SK-N-SH (cell line): Measurements from ENCODE around the gene SIGLEC15. TPM values are rescaled to one million over a fixed set of nuclear protein-coding genes. Genes with fewer than 3 reads are reported as not detected.
"Not testable (repeated sequence)": the region's sequence is repeated elsewhere in the genome, so short reads cannot be mapped to it uniquely, and the experiment has no call there.

Experiments used
- CTCF ChIA-PET: fragments of 300-600, 350-600 bp; formaldehyde crosslinking; extraction: SDS; loops from one replicate; lab custom pipeline; 2021; lab: Yijun Ruan, JAX
- POLR2A ChIA-PET: fragments of 350-600 bp; sonication (Branson Sonifier 250); formaldehyde crosslinking; extraction: SDS; loops from one replicate; lab custom pipeline; 2020; ENCODE audit warnings: antibody characterized with exemption, inconsistent platforms; lab: Yijun Ruan, JAX
- DNase-seq: peaks from one replicate; pipeline ENCODE4 v3.0.0; 2012
- H2AFZ ChIP-seq: fragments of 200-600 bp; sonication (generic); 2 replicates; pipeline ENCODE4 v1.8.1; 2016; ENCODE audit warnings: antibody characterized with exemption, mild to moderate bottlenecking, low read depth
- H3F3A ChIP-seq: fragments of 200-600 bp; sonication (generic); replicated peaks from 2 replicates; pipeline ENCODE3; 2016; ENCODE audit warnings: antibody characterized with exemption, mild to moderate bottlenecking; ENCODE audit not compliant: insufficient read depth
- H3K27ac ChIP-seq, 2 experiments: fragments of 200-500 bp in 1 of 2; fragments of 200-600 bp in 1 of 2; sonication (Bioruptor generic) in 1 of 2; sonication (generic), shearing (Covaris generic) in 1 of 2; 2 replicates each; pipeline versions ENCODE4 v1.5.1 to v1.6.1; 2014 to 2016; ENCODE audit warnings: low read depth in 2 of 2, inconsistent platforms in 1 of 2, low read length in 1 of 2, mild to moderate bottlenecking in 1 of 2, mixed read lengths in 1 of 2
- H3K27me3 ChIP-seq: fragments of 200-600 bp; sonication (generic), shearing (Covaris generic); 2 replicates; pipeline ENCODE4 v1.6.1; 2016; ENCODE audit warnings: mixed run types; ENCODE audit not compliant: insufficient read depth
- H3K36me3 ChIP-seq, 2 experiments: fragments of 200-500 bp in 1 of 2; fragments of 200-600 bp in 1 of 2; sonication (Bioruptor generic) in 1 of 2; sonication (generic) in 1 of 2; replicated peaks in 1 of 2; 2 replicates each; pipeline versions ENCODE3 to v1.5.1; 2014 to 2016; ENCODE audit warnings: low read length in 1 of 2, mild to moderate bottlenecking in 1 of 2; ENCODE audit not compliant: insufficient read depth in 2 of 2, control insufficient read depth in 1 of 2
- H3K4me1 ChIP-seq, 2 experiments: fragments of 200-500 bp in 1 of 2; fragments of 200-600 bp in 1 of 2; sonication (Bioruptor generic) in 1 of 2; sonication (generic), shearing (Covaris generic) in 1 of 2; 2 replicates each; pipeline versions ENCODE4 v1.5.1 to v1.6.1; 2014 to 2016; ENCODE audit warnings: low read depth in 1 of 2, low read length in 1 of 2, mixed run types in 1 of 2; ENCODE audit not compliant: insufficient read depth in 2 of 2, control insufficient read depth in 1 of 2
- H3K4me2 ChIP-seq: fragments of 200-600 bp; sonication (generic), shearing (Covaris generic); 2 replicates; pipeline ENCODE4 v1.6.1; 2017; ENCODE audit warnings: mixed run types
- H3K4me3 ChIP-seq, 2 experiments: fragments of 200-500 bp in 1 of 2; fragments of 200-600 bp in 1 of 2; sonication (Bioruptor generic) in 1 of 2; sonication (generic), shearing (Covaris generic) in 1 of 2; 2 replicates each; pipeline versions ENCODE4 v1.5.1 to v1.8.1; 2014 to 2016; ENCODE audit warnings: low read depth in 2 of 2, inconsistent platforms in 1 of 2, low read length in 1 of 2, mild to moderate bottlenecking in 1 of 2, mixed read lengths in 1 of 2, moderate library complexity in 1 of 2
- H3K79me2 ChIP-seq: fragments of 200-600 bp; sonication (generic); 2 replicates; pipeline ENCODE4 v1.8.1; 2017; ENCODE audit warnings: mild to moderate bottlenecking; ENCODE audit not compliant: insufficient read depth
- H3K9ac ChIP-seq: fragments of 200-600 bp; sonication (generic); 2 replicates; pipeline ENCODE4 v1.6.1; 2017; ENCODE audit warnings: mixed run types
- H3K9me2 ChIP-seq: fragments of 200-600 bp; sonication (generic); 2 replicates; pipeline ENCODE4 v1.6.1; 2017; ENCODE audit warnings: mixed run types
- H3K9me3 ChIP-seq: fragments of 200-600 bp; sonication (generic); 2 replicates; pipeline ENCODE4 v1.6.1; 2017; ENCODE audit warnings: mixed run types, mild to moderate bottlenecking, moderate library complexity
- H4K20me1 ChIP-seq: fragments of 200-600 bp; sonication (generic); 2 replicates; pipeline ENCODE4 v1.6.1; 2017; ENCODE audit warnings: mild to moderate bottlenecking, mixed run types; ENCODE audit not compliant: insufficient read depth
- ELF1 ChIP-seq: IDR thresholded peaks from 2 replicates; pipeline ENCODE4 v1.4.0; 2012
- GABPA ChIP-seq: IDR thresholded peaks from 2 replicates; pipeline ENCODE4 v1.4.0; 2012; ENCODE audit warnings: low read depth, mild to moderate bottlenecking
- JUND ChIP-seq: IDR thresholded peaks from 2 replicates; pipeline ENCODE4 v1.4.0; 2012
- MEF2A ChIP-seq: IDR thresholded peaks from 2 replicates; pipeline ENCODE4 v1.4.0; 2012; ENCODE audit warnings: low read depth, borderline replicate concordance
- MXI1 ChIP-seq: IDR thresholded peaks from 2 replicates; pipeline ENCODE4 v1.6.1; 2012; ENCODE audit warnings: mild to moderate bottlenecking, low read depth, low read length, improper control_type of control experiment
- NRF1 ChIP-seq: IDR thresholded peaks from 2 replicates; pipeline ENCODE4 v1.6.1; 2012; ENCODE audit warnings: low read depth, mild to moderate bottlenecking, low read length
- RAD21 ChIP-seq: IDR thresholded peaks from 2 replicates; pipeline ENCODE4 v1.6.1; 2012; ENCODE audit warnings: mild to moderate bottlenecking, low read length
- RCOR1 ChIP-seq: fragments of 150-350 bp; IDR thresholded peaks from 2 replicates; pipeline ENCODE4 v1.6.1; 2017; ENCODE audit warnings: antibody characterized with exemption, low read length
- TAF1 ChIP-seq: IDR thresholded peaks from 2 replicates; pipeline ENCODE4 v1.6.1; 2012; ENCODE audit warnings: low read depth, mild to moderate bottlenecking, low read length, moderate library complexity, borderline replicate concordance
- TCF12 ChIP-seq: IDR thresholded peaks from 2 replicates; pipeline ENCODE4 v1.4.0; 2012
- TEAD4 ChIP-seq: IDR thresholded peaks from 2 replicates; pipeline ENCODE4 v1.4.0; 2012; ENCODE audit warnings: mild to moderate bottlenecking, borderline replicate concordance; ENCODE audit not compliant: insufficient read depth
- YY1 ChIP-seq: IDR thresholded peaks from 2 replicates; pipeline ENCODE4 v1.4.0; 2012; ENCODE audit warnings: low read depth, mild to moderate bottlenecking
- WGBS: methylation state at CpG from one replicate; pipeline ENCODE4 v1.1.6; 2017; ENCODE audit warnings: low lambda C conversion rate; 5-methylcytosine and 5-hydroxymethylcytosine counted together
- polyA plus RNA-seq, 3 experiments: library from polyadenylated mRNA; depleted of rRNA; stranded (reverse); fragments of >200 nt; gene quantifications; 2 replicates each; pipeline ENCODE4 v1.2.3, GENCODE V29; 2012
- TF ChIP-seq, protein P1 (sequence below): fragments of 200-600 bp; sonication (generic); IDR thresholded peaks from 2 replicates; pipeline ENCODE4 v1.6.1; 2017; ENCODE audit warnings: antibody characterized with exemption, mild to moderate bottlenecking, moderate library complexity

SIGLEC15 gene
- polyA plus RNA-seq, 1 of the 3 experiments (the other 2 are of a cell fraction) = 0.10 TPM

- Histone ChIP-seq H3K36me3 (no peaks in the 10 kb centered on the region), H3K4me2 (no peak overlapping the region), H3K4me1 (no peaks in the 10 kb centered on the region), H3K27me3 (no peaks in the 10 kb centered on the region), H4K20me1 (no peaks in the 10 kb centered on the region), H3K9ac (no peak overlapping the region), H3F3A (no peaks in the 10 kb centered on the region), H3K79me2 (no peaks in the 10 kb centered on the region), H3K9me2 (no peaks in the 10 kb centered on the region), H3K9me3 (no peaks in the 10 kb centered on the region), H3K27ac (no peak overlapping the region), H2AFZ (no peak overlapping the region), H3K4me3 (no peak overlapping the region)
- 43% methylated on average over 1 of the region's 1 CpG for WGBS
- no peak for TF ChIP-seq YY1
- no peak for TF ChIP-seq NRF1
- no peak for TF ChIP-seq RCOR1
- TF ChIP-seq MXI1 = no peak
- no peak for TF ChIP-seq TAF1
- no peak for TF ChIP-seq GABPA
- TF ChIP-seq, protein P1, sequence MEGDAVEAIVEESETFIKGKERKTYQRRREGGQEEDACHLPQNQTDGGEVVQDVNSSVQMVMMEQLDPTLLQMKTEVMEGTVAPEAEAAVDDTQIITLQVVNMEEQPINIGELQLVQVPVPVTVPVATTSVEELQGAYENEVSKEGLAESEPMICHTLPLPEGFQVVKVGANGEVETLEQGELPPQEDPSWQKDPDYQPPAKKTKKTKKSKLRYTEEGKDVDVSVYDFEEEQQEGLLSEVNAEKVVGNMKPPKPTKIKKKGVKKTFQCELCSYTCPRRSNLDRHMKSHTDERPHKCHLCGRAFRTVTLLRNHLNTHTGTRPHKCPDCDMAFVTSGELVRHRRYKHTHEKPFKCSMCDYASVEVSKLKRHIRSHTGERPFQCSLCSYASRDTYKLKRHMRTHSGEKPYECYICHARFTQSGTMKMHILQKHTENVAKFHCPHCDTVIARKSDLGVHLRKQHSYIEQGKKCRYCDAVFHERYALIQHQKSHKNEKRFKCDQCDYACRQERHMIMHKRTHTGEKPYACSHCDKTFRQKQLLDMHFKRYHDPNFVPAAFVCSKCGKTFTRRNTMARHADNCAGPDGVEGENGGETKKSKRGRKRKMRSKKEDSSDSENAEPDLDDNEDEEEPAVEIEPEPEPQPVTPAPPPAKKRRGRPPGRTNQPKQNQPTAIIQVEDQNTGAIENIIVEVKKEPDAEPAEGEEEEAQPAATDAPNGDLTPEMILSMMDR = no peak
- no peak for TF ChIP-seq MEF2A
- no peak for TF ChIP-seq TCF12
- no peak for TF ChIP-seq RAD21
- no peak for TF ChIP-seq JUND
- TF ChIP-seq ELF1 = no peak
- no peak for TF ChIP-seq TEAD4
- ChIA-PET POLR2A (no interaction called here), CTCF (no interaction called here)
- DNase-seq = no peak
Measured at GRCh38 chr18:45817543-45817942, 7.9 kb upstream of the SIGLEC15 start.

DNA sequence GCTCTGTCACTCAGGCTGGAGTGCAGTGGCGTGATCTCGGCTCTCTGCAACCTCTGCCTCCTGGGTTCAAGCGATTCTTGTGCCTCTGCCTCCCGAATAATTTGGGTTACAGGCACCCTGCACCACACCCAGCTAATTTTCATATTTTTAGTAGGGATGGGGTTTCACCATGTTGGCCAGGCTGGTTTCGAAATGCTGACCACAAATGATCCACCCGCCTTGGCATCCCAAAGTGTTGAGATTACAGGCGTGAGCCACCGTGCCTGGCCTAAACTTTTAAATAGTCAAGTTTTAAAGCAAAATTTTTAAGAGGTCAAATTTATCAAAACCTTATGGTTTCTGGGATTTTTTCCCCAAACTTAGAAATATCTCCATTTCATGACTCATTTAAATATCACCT is 6.7 kb upstream of the SIGLEC15 start:
- H3K4me2 ChIP-seq, DNase-seq, POLR2A ChIA-PET: not testable (repeated sequence)

More for the DNA sequence above, 6.7 kb upstream of the SIGLEC15 start:
- H3K79me2 ChIP-seq, H3F3A ChIP-seq, H3K36me3 ChIP-seq, H3K9ac ChIP-seq, H3K27ac ChIP-seq, H3K4me1 ChIP-seq, H3K27me3 ChIP-seq, CTCF ChIA-PET, H4K20me1 ChIP-seq, H2AFZ ChIP-seq, H3K9me3 ChIP-seq, H3K9me2 ChIP-seq, H3K4me3 ChIP-seq: not testable (repeated sequence)
- WGBS = 86% methylated on average over 8 of the region's 8 CpGs
